Neural crest cell (in vitro differentiated cells): Measurements from ENCODE around the gene DHRS9. TPM values are rescaled to one million over a fixed set of nuclear protein-coding genes. Genes with fewer than 3 reads are reported as not detected.
"Not testable (repeated sequence)": the region's sequence is repeated elsewhere in the genome, so short reads cannot be mapped to it uniquely, and the experiment has no call there.

Source experiments
- DNase-seq: peaks from one replicate; pipeline ENCODE4 v3.0.0; 2021; ENCODE audit warnings: low read depth, mixed read lengths, low spot score
- H3K27ac Mint-ChIP-seq: one replicate; pipeline ENCODE4 v1.8.0; 2021; ENCODE audit warnings: mild to moderate bottlenecking, mixed read lengths; ENCODE audit not compliant: unreplicated experiment
- H3K27me3 Mint-ChIP-seq: 2 replicates; pipeline ENCODE4 v1.8.0; 2021; ENCODE audit warnings: low read depth, mild to moderate bottlenecking, mixed read lengths
- H3K36me3 Mint-ChIP-seq: 2 replicates; pipeline ENCODE4 v1.8.0; 2021; ENCODE audit warnings: low read depth, mild to moderate bottlenecking, mixed read lengths
- H3K4me1 Mint-ChIP-seq: 2 replicates; pipeline ENCODE4 v1.8.0; 2021; ENCODE audit warnings: mixed read lengths
- H3K4me3 Mint-ChIP-seq: one replicate; pipeline ENCODE4 v1.8.0; 2021; ENCODE audit warnings: mild to moderate bottlenecking, mixed read lengths
- H3K9me3 Mint-ChIP-seq: 2 replicates; pipeline ENCODE4 v1.8.0; 2021; ENCODE audit warnings: mixed read lengths
- total RNA-seq: library from RNA; stranded (reverse); gene quantifications from 2 replicates; pipeline ENCODE4 v1.2.1, GENCODE V29; 2021
- TF ChIP-seq, protein P1 (sequence below): fragments of 200-600 bp; sonication (generic); conservative IDR thresholded peaks from 2 replicates; pipeline ENCODE4 v1.5.0; 2021; ENCODE audit warnings: antibody characterized with exemption, mild to moderate bottlenecking

Gene DHRS9
- total RNA-seq, 1 donor from 2014 or later = not detected

GRCh38 chr2:169047256-169048250 is 21.8 kb upstream of the DHRS9 start:
- Mint-ChIP-seq H3K9me3 (peaks cover 18% of the 10 kb centered on the region), H3K27me3 (no peaks in the 10 kb centered on the region), H3K4me3 (no peak overlapping the region), H3K27ac (no peak overlapping the region), H3K36me3 (peaks cover 15% of the 10 kb centered on the region), H3K4me1 (no peaks in the 10 kb centered on the region)
- TF ChIP-seq, protein P1, sequence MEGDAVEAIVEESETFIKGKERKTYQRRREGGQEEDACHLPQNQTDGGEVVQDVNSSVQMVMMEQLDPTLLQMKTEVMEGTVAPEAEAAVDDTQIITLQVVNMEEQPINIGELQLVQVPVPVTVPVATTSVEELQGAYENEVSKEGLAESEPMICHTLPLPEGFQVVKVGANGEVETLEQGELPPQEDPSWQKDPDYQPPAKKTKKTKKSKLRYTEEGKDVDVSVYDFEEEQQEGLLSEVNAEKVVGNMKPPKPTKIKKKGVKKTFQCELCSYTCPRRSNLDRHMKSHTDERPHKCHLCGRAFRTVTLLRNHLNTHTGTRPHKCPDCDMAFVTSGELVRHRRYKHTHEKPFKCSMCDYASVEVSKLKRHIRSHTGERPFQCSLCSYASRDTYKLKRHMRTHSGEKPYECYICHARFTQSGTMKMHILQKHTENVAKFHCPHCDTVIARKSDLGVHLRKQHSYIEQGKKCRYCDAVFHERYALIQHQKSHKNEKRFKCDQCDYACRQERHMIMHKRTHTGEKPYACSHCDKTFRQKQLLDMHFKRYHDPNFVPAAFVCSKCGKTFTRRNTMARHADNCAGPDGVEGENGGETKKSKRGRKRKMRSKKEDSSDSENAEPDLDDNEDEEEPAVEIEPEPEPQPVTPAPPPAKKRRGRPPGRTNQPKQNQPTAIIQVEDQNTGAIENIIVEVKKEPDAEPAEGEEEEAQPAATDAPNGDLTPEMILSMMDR = no peak
- DNase-seq = no peak

DNA sequence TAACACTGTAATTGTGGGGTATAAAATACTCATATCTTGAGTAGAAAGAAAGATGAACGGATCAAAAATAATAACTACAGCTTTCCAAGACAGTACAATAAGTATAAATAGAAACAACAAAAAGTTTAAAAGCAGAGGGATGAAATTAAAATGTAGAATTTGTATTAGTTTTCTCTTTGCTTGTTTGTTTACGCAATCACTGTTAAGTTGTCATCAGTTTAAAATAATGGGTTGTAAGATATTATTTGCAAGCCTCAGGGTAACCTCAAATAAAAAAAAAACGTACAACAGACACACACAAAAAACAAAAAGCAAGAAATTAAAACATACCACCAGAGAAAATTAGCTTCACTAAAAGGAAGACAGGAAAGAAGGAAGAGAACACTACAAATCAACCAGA is 20.2 kb upstream of the DHRS9 start:
- Mint-ChIP-seq H3K4me1 (no peaks in the 10 kb centered on the region), H3K27me3 (no peaks in the 10 kb centered on the region), H3K4me3 (no peak overlapping the region), H3K36me3 (peaks cover 9% of the 10 kb centered on the region), H3K27ac (no peak overlapping the region), H3K9me3 (peaks cover 11% of the 10 kb centered on the region)
- TF ChIP-seq, protein P1 = no peak
- DNase-seq = no peak

GRCh38 chr2:169050476-169051240 is 18.7 kb upstream of the DHRS9 start:
- Mint-ChIP-seq H3K4me1 (no peaks in the 10 kb centered on the region), H3K27ac (no peak overlapping the region), H3K27me3 (no peaks in the 10 kb centered on the region), H3K4me3 (no peak overlapping the region), H3K36me3 (peaks cover 14% of the 10 kb centered on the region), H3K9me3 (peaks cover 17% of the 10 kb centered on the region)
- no peak for DNase-seq
- TF ChIP-seq, protein P1 = no peak

DNA sequence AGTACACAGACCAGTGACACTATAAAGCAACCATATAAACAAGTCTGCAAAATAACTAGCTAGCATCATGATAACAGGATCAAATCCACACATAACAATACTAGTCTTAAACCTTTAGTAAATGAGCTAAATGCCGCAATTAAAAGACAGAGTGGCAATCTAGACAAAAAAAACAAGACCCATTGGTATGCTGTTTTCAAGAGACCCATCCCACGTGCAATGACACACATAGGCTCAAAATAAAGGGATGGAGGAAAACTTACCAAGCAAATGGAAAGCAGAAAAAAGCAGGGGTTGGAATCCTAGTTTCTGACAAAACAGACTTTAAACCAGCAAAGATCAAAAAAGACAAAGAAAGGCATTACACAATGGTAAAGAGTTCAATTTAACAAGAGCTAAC is 14.8 kb upstream of the DHRS9 start:
- H3K4me3 Mint-ChIP-seq, H3K27me3 Mint-ChIP-seq, DNase-seq, H3K4me1 Mint-ChIP-seq, H3K27ac Mint-ChIP-seq: not testable (repeated sequence)
- Mint-ChIP-seq H3K9me3 (peaks cover 28% of the 10 kb centered on the region), H3K36me3 (peaks cover 22% of the 10 kb centered on the region)

- peaks cover 11% of the 10 kb centered on the region for H3K9me3 Mint-ChIP-seq
- not testable (repeated sequence) for H3K36me3 Mint-ChIP-seq, DNase-seq, H3K4me1 Mint-ChIP-seq, H3K4me3 Mint-ChIP-seq, H3K27ac Mint-ChIP-seq, H3K27me3 Mint-ChIP-seq
Measured at GRCh38 chr2:169064199-169064598, 5.2 kb upstream of the DHRS9 start.

DNA sequence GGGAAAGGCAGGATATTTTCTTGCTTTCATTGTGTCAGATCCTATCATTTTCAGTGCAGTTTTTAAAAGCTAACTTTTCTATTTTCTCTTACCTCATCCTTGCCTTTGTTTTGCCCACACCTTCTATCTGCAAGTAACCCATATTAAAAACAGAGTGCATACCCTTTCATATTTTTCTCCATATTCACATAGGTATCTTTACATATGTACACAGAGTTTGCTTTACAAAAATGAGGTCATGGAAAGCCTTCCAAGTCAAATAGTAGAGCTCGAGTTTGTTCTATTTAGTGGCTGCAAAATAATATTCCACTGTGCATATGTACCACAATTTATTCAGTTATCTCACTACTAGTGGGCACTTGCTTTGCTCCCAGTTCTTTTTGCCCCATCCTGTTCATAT is 3.9 kb upstream of the DHRS9 start:
- H3K4me1 Mint-ChIP-seq = no peaks in the 10 kb centered on the region
- H3K4me3 Mint-ChIP-seq = no peak overlapping the region
- no peak for DNase-seq
- no peaks in the 10 kb centered on the region for H3K27me3 Mint-ChIP-seq
- peaks cover 7% of the 10 kb centered on the region for H3K9me3 Mint-ChIP-seq
- no peak overlapping the region for H3K27ac Mint-ChIP-seq
- TF ChIP-seq, protein P1 = no peak
- no peaks in the 10 kb centered on the region for H3K36me3 Mint-ChIP-seq
